Fibroblast of upper back skin (primary cell): Measurements from ENCODE around the gene IL2RG.

ENCODE experiments used
- DNase-seq: peaks from one replicate; pipeline ENCODE4 v3.0.0-alpha.2; 2013

The IL2RG gene

DNA sequence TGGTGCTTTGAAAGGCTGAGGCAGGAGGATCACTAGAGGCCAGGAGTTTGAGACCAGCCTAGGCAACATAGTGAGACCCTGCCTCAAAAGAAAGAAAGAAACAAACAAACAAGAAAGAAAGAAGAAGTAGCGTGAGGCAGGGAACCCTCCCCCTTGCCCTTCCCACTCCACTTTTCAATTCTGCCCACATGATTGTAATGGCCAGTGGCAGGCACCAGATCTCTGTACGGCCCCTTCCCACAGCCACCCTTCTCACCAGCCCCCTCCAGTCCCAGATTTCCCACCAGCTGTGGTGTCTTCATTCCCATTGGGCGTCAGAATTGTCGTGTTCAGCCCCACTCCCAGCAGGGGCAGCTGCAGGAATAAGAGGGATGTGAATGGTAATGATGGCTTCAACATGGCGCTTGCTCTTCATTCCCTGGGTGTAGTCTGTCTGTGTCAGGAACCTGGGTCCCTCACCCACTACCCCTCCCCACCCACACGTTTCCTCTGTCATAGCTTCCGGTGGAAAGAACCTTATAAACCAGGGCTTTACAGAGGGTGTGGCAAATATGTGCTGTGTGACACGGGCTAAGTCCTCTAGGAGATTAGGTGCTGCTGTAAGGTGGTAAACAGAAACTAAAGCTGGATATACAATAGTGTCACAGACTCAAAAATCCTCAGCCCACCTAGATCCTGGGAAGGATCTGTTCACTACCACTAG lies at the start of gene IL2RG:
Gene IL2RG (minus strand): TSS at position 437 of the 703 bp plus-strand sequence. CDS start 38 bp downstream, at position 399.
- no peak for DNase-seq

DNA sequence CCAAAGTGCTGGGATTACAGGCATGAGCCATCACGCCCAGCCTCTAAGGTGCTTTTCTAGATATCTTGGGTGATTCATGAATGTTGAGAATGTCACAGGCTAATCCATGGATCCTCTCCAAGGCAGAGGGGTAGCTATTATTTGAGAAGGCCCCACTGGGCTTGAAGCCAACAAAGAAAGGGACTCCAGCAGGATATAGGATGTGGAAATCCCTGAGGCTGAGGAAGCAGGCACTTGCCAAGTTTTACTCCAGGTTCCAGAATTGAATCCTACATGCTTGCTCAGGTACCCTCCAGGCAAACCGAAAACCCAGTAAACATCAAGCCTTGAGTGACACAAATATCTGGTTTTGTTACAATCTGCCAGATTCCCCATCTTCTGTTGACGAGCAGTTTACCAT lies 49.1 kb upstream of the IL2RG start:
- no peak for DNase-seq

DNA sequence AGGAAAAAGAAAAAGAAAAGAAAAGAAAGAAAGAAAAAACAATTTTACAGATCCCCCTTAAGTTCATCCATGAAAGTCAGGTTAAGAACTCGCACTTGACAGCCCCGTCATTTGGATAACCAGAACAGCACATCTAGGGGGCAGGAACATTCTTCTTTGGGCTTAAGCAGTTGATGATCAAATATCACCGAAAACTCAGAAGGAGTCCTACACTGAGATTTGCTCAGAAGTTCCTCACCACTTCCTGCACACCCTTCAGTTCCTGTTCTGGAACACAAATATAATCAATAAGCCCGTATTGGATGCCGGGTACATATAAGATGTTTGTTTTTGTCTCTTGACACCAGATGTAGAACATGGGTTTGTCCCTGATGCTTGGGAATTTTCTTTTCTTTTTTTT lies 48.0 kb upstream of the IL2RG start:
- no peak for DNase-seq

- no peak for DNase-seq
These were observed 47.2 kb upstream of the IL2RG start for GRCh38 chrX:71158603-71159002.

DNA sequence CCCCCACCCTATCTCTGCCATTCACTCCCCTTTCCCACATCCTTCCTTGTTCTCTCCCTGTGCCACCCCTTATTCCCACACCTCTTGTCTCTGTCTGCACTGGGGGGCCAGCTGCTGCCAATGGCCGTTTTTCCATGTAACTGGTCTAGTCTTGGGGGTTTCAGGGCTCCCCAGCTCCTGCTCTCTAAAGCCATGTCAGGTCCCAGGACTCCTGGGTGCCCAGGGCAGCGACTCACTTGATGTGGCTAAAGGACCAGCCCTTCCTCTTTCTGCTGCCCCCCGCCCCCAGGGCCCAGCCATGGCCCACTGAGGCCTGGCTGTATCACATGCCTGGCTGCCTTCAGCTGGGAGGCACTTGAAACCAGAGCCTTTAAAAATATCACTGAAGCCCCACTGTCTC lies 43.3 kb upstream of the IL2RG start:
- no peak for DNase-seq

GRCh38 chrX:71154196-71154595 lies 42.8 kb upstream of the IL2RG start:
- DNase-seq, result no peak

DNA sequence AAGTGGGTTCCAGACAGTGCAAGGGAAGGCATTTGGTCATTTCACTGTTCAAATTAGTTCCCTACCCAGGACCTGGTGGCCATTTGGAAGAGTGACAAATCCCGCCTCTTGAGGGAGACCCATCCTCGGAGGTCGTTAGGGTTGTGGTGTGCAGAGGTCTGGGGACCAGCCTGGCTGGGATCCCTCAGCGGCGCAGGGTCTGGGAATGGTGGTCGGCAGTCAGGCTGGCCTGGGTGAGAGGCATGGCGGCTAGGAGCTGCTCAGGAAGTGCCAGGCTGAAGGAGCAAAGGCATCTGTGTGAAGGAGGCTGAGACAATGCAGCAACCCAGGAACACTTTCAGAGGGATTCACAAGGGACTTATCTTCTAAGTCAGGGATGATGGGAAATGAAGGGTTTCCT lies 40.0 kb upstream of the IL2RG start:
- no peak for DNase-seq

DNA sequence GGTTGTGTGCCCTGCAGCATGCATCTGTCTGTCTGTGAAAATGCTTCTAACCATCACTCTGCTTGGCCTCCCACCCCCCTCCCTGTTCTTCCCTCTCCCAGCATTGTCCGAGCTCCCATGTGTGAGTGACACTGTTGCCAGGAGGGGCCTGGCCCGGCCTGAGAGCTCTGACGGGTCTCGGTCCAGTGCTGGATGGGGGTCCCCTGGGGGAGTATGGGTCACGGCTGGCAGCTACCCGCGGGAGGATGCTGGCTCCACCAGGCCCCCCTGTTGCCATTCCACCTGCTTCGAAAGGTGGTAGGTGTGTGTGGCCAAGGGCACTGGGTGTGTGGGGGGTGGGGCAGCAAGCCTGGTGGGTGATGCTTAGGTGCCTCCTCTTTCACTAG lies 36.9 kb upstream of the IL2RG start:
- no peak for DNase-seq

DNA sequence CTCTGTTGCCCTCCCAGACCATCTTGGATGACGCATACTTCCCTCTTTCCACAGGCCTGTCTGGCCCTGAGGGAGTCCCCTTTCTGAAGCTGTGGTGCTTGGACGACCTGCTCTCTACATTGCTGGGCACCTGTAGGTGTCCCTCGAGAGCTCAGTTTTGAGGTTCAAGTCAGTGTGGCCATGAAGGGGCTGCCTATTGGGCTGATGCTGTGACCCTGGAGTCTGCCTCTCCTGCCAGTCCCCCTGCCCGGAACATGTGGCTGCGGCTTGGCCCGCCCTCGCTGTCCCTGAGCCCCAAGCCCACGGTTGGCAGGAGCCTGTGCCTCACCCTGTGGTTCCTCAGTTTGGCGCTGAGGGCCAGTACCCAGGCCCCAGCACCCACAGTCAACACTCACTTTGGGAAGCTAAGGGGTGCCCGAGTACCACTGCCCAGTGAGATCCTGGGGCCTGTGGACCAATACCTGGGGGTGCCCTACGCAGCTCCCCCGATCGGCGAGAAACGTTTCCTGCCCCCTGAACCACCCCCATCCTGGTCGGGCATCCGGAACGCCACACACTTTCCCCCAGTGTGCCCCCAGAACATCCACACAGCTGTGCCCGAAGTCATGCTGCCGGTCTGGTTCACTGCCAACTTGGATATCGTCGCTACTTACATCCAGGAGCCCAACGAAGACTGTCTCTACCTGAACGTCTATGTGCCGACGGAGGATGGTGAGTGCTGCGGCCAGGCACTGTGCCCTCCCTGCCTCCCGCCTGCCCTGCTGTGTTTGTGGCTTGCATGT lies 36.3 kb upstream of the IL2RG start:
- no peak for DNase-seq

DNA sequence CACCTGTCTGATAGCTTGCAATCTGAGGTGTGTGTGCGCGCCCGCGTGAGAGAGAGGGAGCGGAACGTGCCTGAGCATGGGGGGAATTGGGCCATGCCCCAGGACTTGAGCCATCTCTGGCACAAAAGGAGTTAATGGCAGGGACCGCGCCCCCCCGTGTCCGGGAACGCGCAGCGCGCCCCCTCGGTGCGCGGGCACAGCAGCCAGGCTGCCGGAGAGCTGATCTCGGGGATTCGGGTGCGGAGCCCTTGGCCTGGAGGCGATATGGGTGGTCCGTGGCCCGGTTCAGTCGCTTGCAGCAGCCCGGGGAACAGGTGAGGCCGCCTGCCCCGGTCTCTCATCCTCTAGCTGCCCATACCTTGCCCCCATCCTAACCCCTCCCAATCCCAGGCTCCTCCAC lies 33.3 kb upstream of the IL2RG start, which contains the start of gene NLGN3:
Gene NLGN3 (plus strand): TSS at position 191 of the 400 bp plus-strand sequence. CDS start 2,909 bp downstream, outside the sequence.
- DNase-seq, result no peak

DNA sequence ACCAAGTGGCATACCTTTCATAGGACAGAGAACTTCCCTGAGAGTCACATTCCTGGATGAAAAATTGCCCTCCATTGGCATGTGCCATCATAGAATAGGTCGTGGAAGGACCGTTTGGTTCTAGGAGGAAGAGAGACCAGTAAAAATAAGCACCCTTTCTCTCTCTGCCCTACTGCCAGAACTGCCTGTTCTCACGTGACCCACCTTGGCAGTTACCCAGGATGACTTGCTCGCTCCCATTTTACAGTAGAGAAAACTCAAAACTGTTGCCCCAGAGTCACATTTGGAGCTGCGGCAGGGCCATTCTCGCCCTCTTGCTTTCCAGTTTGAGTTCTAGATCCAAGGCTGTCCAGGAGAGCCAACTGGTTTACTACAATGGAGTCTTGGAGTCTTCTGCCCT lies 32.1 kb upstream of the IL2RG start:
- DNase-seq, result peak; percentile 9

DNA sequence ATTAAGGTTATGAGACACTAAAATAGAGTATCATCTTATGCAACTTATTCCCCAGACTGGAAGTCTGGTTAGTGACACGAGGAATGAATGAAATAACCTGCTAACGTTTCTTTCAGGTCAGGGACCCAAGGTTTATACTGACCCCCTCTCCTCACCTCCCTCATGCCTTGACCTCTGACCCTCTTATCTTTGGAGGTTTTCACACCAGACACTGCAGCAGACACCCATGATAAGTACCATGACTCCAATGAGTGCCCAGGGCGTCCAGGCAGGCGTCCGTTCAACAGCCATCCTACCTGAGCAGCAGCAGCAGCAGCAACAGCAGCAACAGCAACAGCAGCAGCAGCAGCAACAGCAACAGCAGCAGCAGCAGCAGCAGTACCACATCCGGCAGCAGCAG lies 29.1 kb upstream of the IL2RG start:
- no peak for DNase-seq

DNA sequence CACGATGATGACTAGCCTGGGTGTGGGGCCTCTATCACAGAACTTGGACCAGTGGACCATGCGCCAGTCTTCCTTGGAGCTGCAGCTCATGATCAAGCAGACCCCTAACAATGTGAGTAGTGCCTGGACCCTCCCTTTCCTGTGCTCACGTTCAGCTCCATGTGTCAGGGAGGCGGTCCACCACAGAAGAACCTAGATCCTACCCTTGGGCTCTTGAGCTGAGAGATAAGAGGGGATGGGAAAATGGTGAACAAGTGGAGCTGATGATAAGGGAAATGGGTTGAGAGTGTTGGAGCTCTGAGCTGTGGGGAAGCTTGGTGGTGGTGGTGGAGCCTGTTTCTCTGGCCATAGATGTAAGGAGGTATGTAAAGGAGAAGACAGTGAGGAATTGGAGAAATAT lies 20.1 kb upstream of the IL2RG start:
- DNase-seq, result no peak

GRCh38 chrX:71128915-71129765 lies 17.8 kb upstream of the IL2RG start:
- peak; percentile 43 for DNase-seq

- no peak for DNase-seq
These were observed 16.9 kb upstream of the IL2RG start for GRCh38 chrX:71128166-71128833.

DNA sequence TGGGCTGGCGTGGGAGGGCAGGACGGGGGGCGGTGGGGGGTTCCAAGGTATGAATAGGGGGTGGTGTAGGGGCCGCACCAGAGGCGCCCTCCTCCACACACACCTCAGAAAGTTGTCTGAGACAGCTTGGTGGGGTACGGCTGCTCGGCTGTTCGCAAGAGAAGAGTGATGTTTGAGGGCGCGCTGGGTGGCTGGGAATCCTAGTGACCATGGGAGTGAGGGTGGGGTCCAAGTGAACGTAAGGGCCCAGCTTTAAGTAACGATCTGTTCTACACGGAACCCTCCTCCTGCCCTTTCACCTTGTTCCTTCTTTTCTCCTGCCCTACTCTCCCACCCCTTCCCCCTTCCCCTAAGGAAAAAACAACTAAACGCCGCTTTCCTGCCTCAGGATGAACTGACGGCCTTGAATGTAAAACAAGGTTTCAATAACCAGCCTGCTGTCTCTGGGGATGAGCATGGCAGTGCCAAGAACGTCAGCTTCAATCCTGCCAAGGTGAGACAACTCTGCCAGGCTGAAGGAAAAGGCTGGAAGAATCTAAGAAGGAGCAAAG lies 7.7 kb upstream of the IL2RG start:
- no peak for DNase-seq

- peak; percentile 82 for DNase-seq
These were observed 6.9 kb upstream of the IL2RG start, which contains the start of gene MED12 for GRCh38 chrX:71118032-71118984. TSS of gene MED12 (plus strand) at chrX:71118596. CDS start at chrX:71118755, 159 bp downstream.

DNA sequence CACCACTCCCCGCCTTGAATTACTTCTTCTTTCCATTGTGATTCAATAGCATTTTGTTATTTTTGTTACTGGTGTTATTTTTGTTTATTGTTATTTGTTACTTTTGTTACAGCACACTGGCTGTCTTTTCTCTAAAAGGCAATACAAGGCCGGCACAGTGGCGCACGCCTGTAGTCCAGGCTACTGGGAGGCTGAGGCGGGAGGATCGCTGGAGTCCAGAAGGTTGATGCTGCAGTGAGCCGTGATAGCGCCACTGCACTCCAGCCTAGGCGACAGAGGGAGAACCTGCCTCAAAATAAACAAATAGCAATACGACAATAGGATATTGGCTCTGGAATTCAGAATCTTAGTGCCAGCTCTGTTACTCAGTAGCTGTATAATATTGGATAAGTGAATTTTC lies 6.0 kb upstream of the IL2RG start:
- DNase-seq, result no peak

- no peak for DNase-seq
These were observed 599 bp upstream of the IL2RG start for GRCh38 chrX:71111921-71112431.

- no peak for DNase-seq
These were observed 2.3 kb downstream of the IL2RG start for GRCh38 chrX:71109051-71109450.

DNA sequence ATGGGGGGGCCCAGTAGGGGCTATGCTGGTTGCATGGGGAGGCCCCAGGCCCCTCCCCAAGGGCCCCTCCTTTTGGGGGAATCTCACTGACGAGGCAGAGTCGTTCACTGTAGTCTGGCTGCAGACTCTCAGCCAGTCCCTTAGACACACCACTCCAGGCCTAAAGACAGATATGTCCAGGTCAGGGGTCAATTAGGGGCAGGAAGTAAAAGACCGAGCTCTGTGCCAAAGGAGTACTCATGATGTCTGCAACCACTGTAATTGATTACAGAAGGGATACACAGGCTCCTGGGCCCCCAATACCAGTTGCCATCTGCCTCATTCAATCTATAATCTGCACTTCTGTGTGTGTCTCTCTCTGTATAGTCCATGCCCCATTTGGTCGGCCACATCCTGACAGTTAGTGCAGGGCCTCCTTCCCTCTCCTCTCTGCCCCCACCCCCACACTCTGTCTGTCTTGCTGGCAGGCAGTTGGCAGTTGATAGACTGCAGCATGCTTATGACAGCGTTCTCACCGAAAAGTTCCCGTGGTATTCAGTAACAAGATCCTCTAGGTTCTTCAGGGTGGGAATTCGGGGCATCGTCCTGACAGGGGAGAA lies 3.5 kb downstream of the IL2RG start:
- no peak for DNase-seq
